Epithelial cell of proximal tubule (primary cell): ENCODE measurements around the gene NFIA. TPM values are rescaled to one million over a fixed set of nuclear protein-coding genes. Genes with fewer than 3 reads are reported as not detected.

Source experiments
- DNase-seq: peaks from one replicate; pipeline ENCODE4 v3.0.0-alpha.2; 2011; ENCODE audit warnings: low read depth
- H3K4me3 ChIP-seq: 2 replicates; pipeline ENCODE4 v1.5.1; 2011; ENCODE audit warnings: low read depth, mild to moderate bottlenecking, low read length
- total RNA-seq: library from RNA; depleted of rRNA; stranded (reverse); fragments of >200 nt; gene quantifications from 2 replicates; pipeline ENCODE4 v1.2.3, GENCODE V29; 2015
- TF ChIP-seq, protein P1 (sequence below): conservative IDR thresholded peaks from 2 replicates; pipeline ENCODE4 v1.5.1; 2012; ENCODE audit warnings: low read depth, mild to moderate bottlenecking, low read length

Gene NFIA
- total RNA-seq, 1 donor from 2014 or later, result 1.6 TPM

DNA sequence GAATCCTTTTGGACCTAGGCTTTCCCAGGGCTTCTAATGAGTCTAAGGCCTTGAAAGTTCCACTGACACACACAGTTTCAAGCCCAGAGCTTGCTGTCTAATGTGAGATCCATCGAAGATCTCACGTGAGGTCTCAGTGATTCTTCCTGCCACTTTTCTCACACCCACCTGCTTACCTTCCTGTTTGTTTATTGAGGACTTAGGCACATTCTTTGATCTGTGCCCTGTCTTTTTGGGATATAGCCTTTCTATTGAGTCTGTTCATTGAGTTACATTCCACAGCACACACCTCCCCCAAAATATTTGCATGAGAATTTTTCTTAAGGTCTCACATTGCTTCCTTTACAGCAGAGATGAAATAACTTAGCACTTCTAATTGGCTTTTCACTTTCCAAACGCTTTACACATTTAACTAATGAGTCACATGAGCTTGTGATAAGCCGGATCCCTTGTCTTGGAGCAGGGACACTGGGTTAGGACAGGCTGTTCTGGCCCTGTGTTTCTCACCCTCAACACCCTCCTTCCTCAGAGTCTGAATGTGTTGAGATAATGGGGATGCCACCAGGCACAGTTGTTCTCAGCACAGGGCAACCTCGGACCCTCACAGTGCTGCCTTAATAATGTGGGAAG, 354.2 kb downstream of the NFIA start:
- DNase-seq, result no peak
- TF ChIP-seq, protein P1, sequence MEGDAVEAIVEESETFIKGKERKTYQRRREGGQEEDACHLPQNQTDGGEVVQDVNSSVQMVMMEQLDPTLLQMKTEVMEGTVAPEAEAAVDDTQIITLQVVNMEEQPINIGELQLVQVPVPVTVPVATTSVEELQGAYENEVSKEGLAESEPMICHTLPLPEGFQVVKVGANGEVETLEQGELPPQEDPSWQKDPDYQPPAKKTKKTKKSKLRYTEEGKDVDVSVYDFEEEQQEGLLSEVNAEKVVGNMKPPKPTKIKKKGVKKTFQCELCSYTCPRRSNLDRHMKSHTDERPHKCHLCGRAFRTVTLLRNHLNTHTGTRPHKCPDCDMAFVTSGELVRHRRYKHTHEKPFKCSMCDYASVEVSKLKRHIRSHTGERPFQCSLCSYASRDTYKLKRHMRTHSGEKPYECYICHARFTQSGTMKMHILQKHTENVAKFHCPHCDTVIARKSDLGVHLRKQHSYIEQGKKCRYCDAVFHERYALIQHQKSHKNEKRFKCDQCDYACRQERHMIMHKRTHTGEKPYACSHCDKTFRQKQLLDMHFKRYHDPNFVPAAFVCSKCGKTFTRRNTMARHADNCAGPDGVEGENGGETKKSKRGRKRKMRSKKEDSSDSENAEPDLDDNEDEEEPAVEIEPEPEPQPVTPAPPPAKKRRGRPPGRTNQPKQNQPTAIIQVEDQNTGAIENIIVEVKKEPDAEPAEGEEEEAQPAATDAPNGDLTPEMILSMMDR, result no peak
- H3K4me3 ChIP-seq, result no peak overlapping the region

DNA sequence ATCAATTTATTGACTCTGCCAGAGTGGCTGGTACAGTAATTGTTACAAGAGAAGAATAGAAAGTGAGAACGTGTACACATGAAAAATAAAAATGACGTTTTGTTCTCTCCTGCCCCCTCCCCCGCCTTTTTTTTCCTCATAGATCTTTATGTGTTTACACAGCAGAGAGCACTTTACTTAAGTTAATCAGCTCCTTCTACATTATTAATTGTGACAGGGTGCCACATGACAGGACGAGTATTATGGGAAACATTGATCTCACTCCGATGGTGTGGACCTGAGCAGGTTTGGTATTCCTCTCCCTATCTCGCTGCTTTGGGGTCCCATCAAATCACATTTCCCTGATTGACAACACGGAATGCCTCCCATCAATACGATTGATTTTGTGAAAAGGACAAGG, 356.9 kb downstream of the NFIA start:
- no peak overlapping the region for H3K4me3 ChIP-seq
- DNase-seq, result no peak
- TF ChIP-seq, protein P1, result no peak

DNA sequence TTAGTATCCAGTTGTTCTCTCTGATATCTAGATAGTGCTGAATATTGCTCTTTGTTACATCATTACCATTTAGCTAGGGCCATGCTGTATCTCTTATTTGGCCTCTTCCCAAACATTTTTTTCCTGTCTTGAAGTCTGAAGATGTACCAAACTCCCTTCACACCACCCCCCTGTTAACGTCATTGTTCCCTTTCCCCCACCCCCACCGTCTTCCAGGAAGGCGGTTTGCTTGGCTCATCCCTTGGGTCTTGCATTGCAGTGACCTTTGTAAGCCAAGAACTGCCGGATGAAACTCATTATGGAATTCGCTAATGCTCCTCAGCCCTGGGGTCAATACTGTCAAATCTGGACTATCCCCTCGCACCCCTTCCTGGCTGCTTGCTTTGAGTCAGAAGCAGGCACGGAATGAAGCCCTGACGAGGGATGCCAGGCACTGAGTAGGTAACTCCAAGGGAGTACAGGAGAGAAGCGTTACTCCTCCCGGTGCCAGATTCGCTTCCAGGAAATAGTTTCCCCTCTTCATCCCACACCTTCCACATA, 359.4 kb downstream of the NFIA start:
- no peak overlapping the region for H3K4me3 ChIP-seq
- TF ChIP-seq, protein P1, result no peak
- DNase-seq, result no peak

DNA sequence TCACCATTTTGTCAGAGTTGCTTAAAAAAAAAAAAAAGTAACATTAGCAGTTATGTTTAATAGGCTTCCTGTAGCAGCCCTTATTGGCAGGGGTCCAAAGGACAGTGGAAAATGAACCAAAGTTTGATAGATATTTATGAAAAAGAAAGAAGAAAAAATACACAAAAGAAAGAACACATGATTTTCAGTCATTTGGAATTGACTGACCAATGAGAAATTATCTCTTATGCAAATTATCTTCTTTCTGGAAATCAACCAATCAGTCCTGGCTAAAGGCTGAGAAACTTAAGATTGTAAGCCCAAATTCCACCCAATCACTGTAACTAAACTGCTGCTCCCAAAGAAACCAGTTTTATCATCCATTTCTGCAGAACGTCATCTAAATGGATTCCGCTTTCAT, 360.2 kb downstream of the NFIA start:
- no peak overlapping the region for H3K4me3 ChIP-seq
- DNase-seq, result no peak
- TF ChIP-seq, protein P1, result no peak

DNA sequence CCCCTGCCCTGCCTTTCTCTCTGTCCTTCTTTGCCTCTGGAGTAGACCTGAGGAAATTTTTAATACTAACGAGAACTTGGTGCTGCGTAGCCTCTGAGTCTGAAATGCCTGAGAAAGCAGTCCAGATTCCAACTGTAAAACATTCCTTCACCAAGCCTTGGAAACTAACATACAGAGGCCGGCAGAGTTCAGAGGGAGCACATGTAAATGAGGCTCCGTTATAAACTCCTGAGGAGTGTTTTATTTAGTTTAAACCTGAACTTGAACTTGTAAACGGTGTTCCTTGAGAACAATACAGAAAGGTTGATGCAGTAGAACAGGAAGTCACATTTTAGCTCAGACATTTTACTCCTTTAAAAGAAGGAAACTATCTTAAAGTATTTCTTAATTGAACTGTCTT, 361.9 kb downstream of the NFIA start:
- DNase-seq, result no peak
- TF ChIP-seq, protein P1, result no peak
- no peak overlapping the region for H3K4me3 ChIP-seq

DNA sequence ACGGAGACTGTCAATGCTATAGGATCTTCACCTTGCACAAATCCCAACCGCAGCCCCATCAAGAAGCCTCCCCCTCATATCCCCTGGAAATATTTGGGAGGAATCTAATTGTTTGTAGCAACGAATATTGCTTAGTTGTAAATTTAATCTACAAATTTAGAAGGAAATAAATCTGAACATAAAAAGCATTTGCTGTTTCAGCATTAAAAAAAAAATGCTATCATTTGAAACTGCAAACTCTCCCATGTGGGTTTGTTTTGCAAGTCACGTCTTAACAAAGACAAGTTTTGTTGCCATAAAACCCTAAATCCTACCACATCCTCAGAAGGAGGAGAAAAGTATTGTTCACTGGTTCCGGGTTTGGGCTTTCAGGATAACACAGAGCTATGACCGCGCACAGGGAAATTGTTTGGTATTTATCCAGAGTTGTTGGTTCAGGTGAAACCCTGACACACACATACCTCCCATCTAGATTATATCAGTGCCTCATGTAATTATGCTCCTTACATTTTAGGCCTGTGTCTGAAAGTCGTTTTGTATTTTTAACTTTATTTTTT, 363.0 kb downstream of the NFIA start:
- no peak for DNase-seq
- no peak overlapping the region for H3K4me3 ChIP-seq
- TF ChIP-seq, protein P1, result no peak

DNA sequence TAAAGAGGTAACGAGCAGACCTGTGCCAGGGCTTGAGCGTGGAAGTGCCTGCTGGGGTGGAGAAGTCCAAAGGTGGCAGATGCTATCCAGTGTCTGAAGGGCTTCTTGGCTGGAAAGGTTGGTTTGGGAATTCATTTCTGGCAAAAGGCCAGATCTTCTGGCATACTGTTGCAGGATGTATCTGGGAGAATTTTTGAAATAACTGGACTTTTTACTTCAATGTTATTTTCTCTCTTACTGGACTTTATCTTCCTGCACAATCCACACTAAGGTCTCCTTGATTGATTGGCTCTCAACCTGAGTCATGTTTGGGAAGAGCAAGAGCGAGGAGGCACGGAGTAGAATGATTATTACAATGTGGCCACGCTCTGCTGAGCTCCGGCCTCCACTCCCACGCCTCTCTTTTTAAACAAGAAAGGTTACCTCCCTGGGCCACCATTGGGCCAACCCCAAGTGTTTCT, 364.2 kb downstream of the NFIA start:
- no peak overlapping the region for H3K4me3 ChIP-seq
- DNase-seq, result no peak
- TF ChIP-seq, protein P1, result no peak
